T47D (cell line): Measurements from ENCODE around the gene BAIAP3.

ENCODE experiments used
- DNase-seq, 2 experiments: peaks; one replicate each; pipeline versions ENCODE4 v3.0.0 to v3.0.0-alpha.2; 2011 to 2012; ENCODE audit warnings: low read depth in 1 of 2, low spot score in 1 of 2
- JUND ChIP-seq: IDR thresholded peaks from 2 replicates; pipeline ENCODE4 v1.6.1; 2012; ENCODE audit warnings: low read depth
- in situ Hi-C: cut with HindIII; loops from 2 replicates; pipeline ENCODE4 v1.10.0; 2016; ENCODE audit warnings: low sequenced_read_pairs, low pct_unique_long_range_greater_than_20kb

BAIAP3 gene

GRCh38 chr16:1394367-1394951 is 61.0 kb downstream of the BAIAP3 start:
- TF ChIP-seq JUND, result no peak
- no peak for DNase-seq
- in situ Hi-C loops, result no loop called here

GRCh38 chr16:1395444-1396031 is 62.1 kb downstream of the BAIAP3 start:
- in situ Hi-C loops, result no loop called here
- TF ChIP-seq JUND, result no peak
- DNase-seq, result no peak

- TF ChIP-seq JUND, result no peak
- in situ Hi-C loops, result no loop called here
- DNase-seq, result no peak
Observed at GRCh38 chr16:1397779-1398178, 64.3 kb downstream of the BAIAP3 start.

GRCh38 chr16:1398351-1398750 is 64.9 kb downstream of the BAIAP3 start:
- no peak for DNase-seq
- TF ChIP-seq JUND, result no peak
- in situ Hi-C loops, result no loop called here
